ENCODE results near the gene MED29. TPM values are rescaled to one million over a fixed set of nuclear protein-coding genes. Genes with fewer than 3 reads are reported as not detected.

Gene MED29
- total and polyA plus RNA-seq, 2 of the 13 experiments (the other 11 are each of a cell fraction or from before 2014, with no cell fraction given) = 14.0 to 19.7 TPM

- TF ChIP-seq SRSF9 (IDR thresholded peaks at IDR 0.05; ENCODE audit: borderline replicate concordance, insufficient read depth, low read depth, low read length, poor library complexity, severe bottlenecking) (no peak), SNAPC5 (CRISPR knock-in tag; IDR thresholded peaks at IDR 0.05; ENCODE audit: borderline replicate concordance) (no peak), ZNF484 (CRISPR knock-in tag; IDR thresholded peaks at IDR 0.05; ENCODE audit: borderline replicate concordance, low read depth) (no peak), SIX4 (CRISPR knock-in tag; IDR thresholded peaks at IDR 0.05) (no peak), HOXA9 (CRISPR knock-in tag; IDR thresholded peaks at IDR 0.05; ENCODE audit: borderline replicate concordance) (no peak), ZNF234 (CRISPR knock-in tag; conservative IDR thresholded peaks at IDR 0.05) (no peak), ZBTB7A (CRISPR knock-in tag; IDR thresholded peaks at IDR 0.05) (peak; percentile 77), ZFY (CRISPR knock-in tag; IDR thresholded peaks at IDR 0.05) (no peak; the same call in 1 of the 2 replicates), ZMAT3 (CRISPR knock-in tag; conservative IDR thresholded peaks at IDR 0.05) (no peak), HMGA1 (CRISPR knock-in tag; conservative IDR thresholded peaks at IDR 0.05) (no peak), TRAFD1 (CRISPR knock-in tag; IDR thresholded peaks at IDR 0.05; ENCODE audit: borderline replicate concordance) (no peak), PPARG (CRISPR knock-in tag; conservative IDR thresholded peaks at IDR 0.05) (no peak), SIN3A (IDR thresholded peaks at IDR 0.05; ENCODE audit: borderline replicate concordance, low read depth, low read length) (0 out of 2 replicates have a peak, but pooled peaks have one; percentile 57), HOXA5 (CRISPR knock-in tag; IDR thresholded peaks at IDR 0.05) (no peak), DRAP1 (CRISPR knock-in tag; IDR thresholded peaks at IDR 0.05) (no peak), JUND (CRISPR knock-in tag; IDR thresholded peaks at IDR 0.05) (no peak), ZNF276 (CRISPR knock-in tag; IDR thresholded peaks at IDR 0.05; ENCODE audit: low read depth) (0 out of 2 replicates have a peak, but pooled peaks have one; percentile 40)
- TF ChIP-seq, protein P1, sequence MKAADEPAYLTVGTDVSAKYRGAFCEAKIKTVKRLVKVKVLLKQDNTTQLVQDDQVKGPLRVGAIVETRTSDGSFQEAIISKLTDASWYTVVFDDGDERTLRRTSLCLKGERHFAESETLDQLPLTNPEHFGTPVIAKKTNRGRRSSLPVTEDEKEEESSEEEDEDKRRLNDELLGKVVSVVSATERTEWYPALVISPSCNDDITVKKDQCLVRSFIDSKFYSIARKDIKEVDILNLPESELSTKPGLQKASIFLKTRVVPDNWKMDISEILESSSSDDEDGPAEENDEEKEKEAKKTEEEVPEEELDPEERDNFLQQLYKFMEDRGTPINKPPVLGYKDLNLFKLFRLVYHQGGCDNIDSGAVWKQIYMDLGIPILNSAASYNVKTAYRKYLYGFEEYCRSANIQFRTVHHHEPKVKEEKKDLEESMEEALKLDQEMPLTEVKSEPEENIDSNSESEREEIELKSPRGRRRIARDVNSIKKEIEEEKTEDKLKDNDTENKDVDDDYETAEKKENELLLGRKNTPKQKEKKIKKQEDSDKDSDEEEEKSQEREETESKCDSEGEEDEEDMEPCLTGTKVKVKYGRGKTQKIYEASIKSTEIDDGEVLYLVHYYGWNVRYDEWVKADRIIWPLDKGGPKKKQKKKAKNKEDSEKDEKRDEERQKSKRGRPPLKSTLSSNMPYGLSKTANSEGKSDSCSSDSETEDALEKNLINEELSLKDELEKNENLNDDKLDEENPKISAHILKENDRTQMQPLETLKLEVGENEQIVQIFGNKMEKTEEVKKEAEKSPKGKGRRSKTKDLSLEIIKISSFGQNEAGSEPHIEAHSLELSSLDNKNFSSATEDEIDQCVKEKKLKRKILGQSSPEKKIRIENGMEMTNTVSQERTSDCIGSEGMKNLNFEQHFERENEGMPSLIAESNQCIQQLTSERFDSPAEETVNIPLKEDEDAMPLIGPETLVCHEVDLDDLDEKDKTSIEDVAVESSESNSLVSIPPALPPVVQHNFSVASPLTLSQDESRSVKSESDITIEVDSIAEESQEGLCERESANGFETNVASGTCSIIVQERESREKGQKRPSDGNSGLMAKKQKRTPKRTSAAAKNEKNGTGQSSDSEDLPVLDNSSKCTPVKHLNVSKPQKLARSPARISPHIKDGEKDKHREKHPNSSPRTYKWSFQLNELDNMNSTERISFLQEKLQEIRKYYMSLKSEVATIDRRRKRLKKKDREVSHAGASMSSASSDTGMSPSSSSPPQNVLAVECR (CRISPR knock-in tag; IDR thresholded peaks at IDR 0.05; ENCODE audit: borderline replicate concordance) = 0 out of 2 replicates have a peak, but pooled peaks have one; percentile 48
- TF ChIP-seq, protein P2, sequence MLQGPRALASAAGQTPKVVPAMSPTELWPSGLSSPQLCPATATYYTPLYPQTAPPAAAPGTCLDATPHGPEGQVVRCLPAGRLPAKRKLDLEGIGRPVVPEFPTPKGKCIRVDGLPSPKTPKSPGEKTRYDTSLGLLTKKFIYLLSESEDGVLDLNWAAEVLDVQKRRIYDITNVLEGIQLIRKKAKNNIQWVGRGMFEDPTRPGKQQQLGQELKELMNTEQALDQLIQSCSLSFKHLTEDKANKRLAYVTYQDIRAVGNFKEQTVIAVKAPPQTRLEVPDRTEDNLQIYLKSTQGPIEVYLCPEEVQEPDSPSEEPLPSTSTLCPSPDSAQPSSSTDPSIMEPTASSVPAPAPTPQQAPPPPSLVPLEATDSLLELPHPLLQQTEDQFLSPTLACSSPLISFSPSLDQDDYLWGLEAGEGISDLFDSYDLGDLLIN (CRISPR knock-in tag; IDR thresholded peaks at IDR 0.05; ENCODE audit: borderline replicate concordance) = no peak
Measured at GRCh38 chr19:39410017-39410830, 19.0 kb downstream of the MED29 start (continued).

All from HepG2 (cell line).